H1 (cell line): Measurements from ENCODE around the gene CES3. TPM values are rescaled to one million over a fixed set of nuclear protein-coding genes. Genes with fewer than 3 reads are reported as not detected.
A peak's percentile ranks its signal among the peaks of the same experiment; 100 is the strongest.

Experiments
- CTCF ChIA-PET: fragments of 300-600 bp; sonication (Branson Sonifier 250); formaldehyde crosslinking; loops from one replicate; lab custom pipeline; 2021; ENCODE audit not compliant: partially characterized antibody; lab: Charles Lee
- POLR2A ChIA-PET: fragments of 300-600 bp; sonication (Branson Sonifier 250); formaldehyde crosslinking; loops from one replicate; lab custom pipeline; 2021; ENCODE audit warnings: inconsistent platforms; ENCODE audit not compliant: partially characterized antibody; lab: Charles Lee
- DNase-seq, 2 experiments: peaks; one replicate each; pipeline versions ENCODE4 v3.0.0 to v3.0.0-alpha.2; 2010 to 2022; ENCODE audit warnings: low spot score in 2 of 2, low read depth in 1 of 2, mixed read lengths in 1 of 2
- FAIRE-seq: peaks from 2 replicates; lab custom pipeline; 2011; peaks lifted over from hg19 to GRCh38; lab: Jason Lieb, UNC
- H2AFZ ChIP-seq: 2 replicates; pipeline ENCODE4 v1.8.1; 2012; ENCODE audit warnings: low read length, inconsistent platforms
- H2AK5ac ChIP-seq: 2 replicates; pipeline ENCODE4 v1.6.1; 2013; ENCODE audit warnings: low read depth, low read length
- H2BK120ac ChIP-seq: replicated peaks from 2 replicates; pipeline ENCODE3; 2013; ENCODE audit warnings: low read depth, low read length, inconsistent platforms
- H2BK12ac ChIP-seq: 2 replicates; pipeline ENCODE4 v1.6.1; 2013; ENCODE audit warnings: low read depth, low read length
- H2BK15ac ChIP-seq: 2 replicates; pipeline ENCODE4 v1.6.1; 2013; ENCODE audit warnings: low read length
- H2BK20ac ChIP-seq: 2 replicates; pipeline ENCODE4 v1.6.1; 2013; ENCODE audit warnings: low read length
- H2BK5ac ChIP-seq: 2 replicates; pipeline ENCODE4 v1.6.1; 2013; ENCODE audit warnings: low read depth, low read length
- H3K14ac ChIP-seq: 2 replicates; pipeline ENCODE4 v1.6.1; 2013; ENCODE audit warnings: inconsistent platforms; ENCODE audit not compliant: insufficient read length
- H3K18ac ChIP-seq: 2 replicates; pipeline ENCODE4 v1.6.1; 2013; ENCODE audit warnings: low read length; ENCODE audit errors: extremely low read depth
- H3K23ac ChIP-seq: 2 replicates; pipeline ENCODE4 v1.6.1; 2013; ENCODE audit warnings: inconsistent platforms; ENCODE audit not compliant: insufficient read length
- H3K23me2 ChIP-seq: 2 replicates; pipeline ENCODE4 v1.6.1; 2013; ENCODE audit warnings: low read depth, low read length
- H3K27ac ChIP-seq: 2 replicates; pipeline ENCODE4 v1.6.1; 2011; ENCODE audit warnings: low read depth, low read length, inconsistent platforms
- H3K27me3 ChIP-seq, 4 experiments: replicated peaks in 1 of 4; 1 replicate in 1 of 4; 2 replicates in 3 of 4; pipeline versions ENCODE4 v1.6.1 to v1.8.1; 2011 to 2013; ENCODE audit warnings: low read length in 3 of 4, mild to moderate bottlenecking in 3 of 4, inconsistent platforms in 2 of 4, mixed read lengths in 2 of 4, moderate library complexity in 1 of 4; ENCODE audit not compliant: control insufficient read depth in 3 of 4, insufficient read depth in 3 of 4; ENCODE audit errors: extremely low read depth in 1 of 4
- H3K36me3 ChIP-seq, 4 experiments: 2 replicates each; pipeline versions ENCODE4 v1.6.1 to v1.8.1; 2011 to 2013; ENCODE audit warnings: mild to moderate bottlenecking in 4 of 4, low read length in 3 of 4, moderate library complexity in 2 of 4, control low read depth in 1 of 4, inconsistent platforms in 1 of 4; ENCODE audit not compliant: insufficient read depth in 4 of 4, control insufficient read depth in 2 of 4
- H3K4ac ChIP-seq: replicated peaks from 2 replicates; pipeline ENCODE3; 2013; ENCODE audit warnings: low read length, low read depth, mixed read lengths, inconsistent platforms; ENCODE audit not compliant: insufficient read length
- H3K4me1 ChIP-seq, 4 experiments: replicated peaks in 1 of 4; 1 replicate in 1 of 4; 2 replicates in 3 of 4; pipeline versions ENCODE4 v1.6.1 to v1.8.1; 2011 to 2013; ENCODE audit warnings: low read length in 3 of 4, inconsistent platforms in 2 of 4, mixed read lengths in 1 of 4; ENCODE audit not compliant: insufficient read depth in 4 of 4, control insufficient read depth in 3 of 4
- H3K4me2 ChIP-seq, 2 experiments: 2 replicates each; pipeline versions ENCODE4 v1.6.1 to v1.8.1; 2011 to 2013; ENCODE audit warnings: low read depth in 2 of 2, low read length in 2 of 2, control low read depth in 1 of 2, inconsistent platforms in 1 of 2, mild to moderate bottlenecking in 1 of 2; ENCODE audit not compliant: insufficient read depth in 1 of 2
- H3K4me3 ChIP-seq, 4 experiments: fragments of 200-600, 300-600 bp in 1 of 4; sonication (generic), shearing (Covaris generic), sonication (Bioruptor Twin) in 1 of 4; 2 replicates each; pipeline versions ENCODE4 v1.5.1 to v1.8.1; 2011 to 2016; ENCODE audit warnings: low read length in 4 of 4, low read depth in 3 of 4, control low read depth in 2 of 4, inconsistent platforms in 2 of 4, mild to moderate bottlenecking in 2 of 4, mixed read lengths in 1 of 4, moderate library complexity in 1 of 4; ENCODE audit not compliant: insufficient read depth in 2 of 4; ENCODE audit errors: extremely low read depth in 1 of 4
- H3K56ac ChIP-seq: replicated peaks from 2 replicates; pipeline ENCODE3; 2013; ENCODE audit warnings: low read depth, mild to moderate bottlenecking, mixed read lengths, low read length, inconsistent platforms; ENCODE audit not compliant: insufficient read length
- H3K79me1 ChIP-seq: 2 replicates; pipeline ENCODE4 v1.6.1; 2013; ENCODE audit warnings: low read depth, low read length, control low read depth
- H3K79me2 ChIP-seq, 2 experiments: 2 replicates each; pipeline versions ENCODE4 v1.6.1 to v1.8.1; 2012 to 2013; ENCODE audit warnings: low read length in 2 of 2, mild to moderate bottlenecking in 2 of 2, inconsistent platforms in 1 of 2; ENCODE audit not compliant: insufficient read depth in 2 of 2, control insufficient read depth in 1 of 2
- H3K9ac ChIP-seq, 4 experiments: replicated peaks in 1 of 4; 1 replicate in 1 of 4; 2 replicates in 3 of 4; pipeline versions ENCODE4 v1.6.1 to v1.8.1; 2011 to 2013; ENCODE audit warnings: low read depth in 3 of 4, low read length in 3 of 4, control low read depth in 2 of 4, mild to moderate bottlenecking in 2 of 4, moderate library complexity in 2 of 4, inconsistent platforms in 1 of 4; ENCODE audit errors: extremely low read depth in 1 of 4
- H3K9me3 ChIP-seq, 2 experiments: 2 replicates each; pipeline versions ENCODE4 v1.6.1 to v1.8.1; 2012 to 2013; ENCODE audit warnings: mild to moderate bottlenecking in 2 of 2, moderate library complexity in 2 of 2, control low read depth in 1 of 2, inconsistent platforms in 1 of 2, low read depth in 1 of 2, low read length in 1 of 2, mixed read lengths in 1 of 2; ENCODE audit not compliant: insufficient read depth in 2 of 2
- H4K20me1 ChIP-seq, 2 experiments: replicated peaks in 1 of 2; 2 replicates each; pipeline versions ENCODE3 to v1.8.1; 2011 to 2013; ENCODE audit warnings: inconsistent platforms in 2 of 2, low read length in 2 of 2, mild to moderate bottlenecking in 1 of 2; ENCODE audit not compliant: insufficient read depth in 2 of 2, control insufficient read depth in 1 of 2
- H4K5ac ChIP-seq: 2 replicates; pipeline ENCODE4 v1.6.1; 2013; ENCODE audit warnings: low read length, low read depth, mixed read lengths, inconsistent platforms; ENCODE audit not compliant: insufficient read length
- H4K8ac ChIP-seq: 2 replicates; pipeline ENCODE4 v1.8.0; 2013; ENCODE audit warnings: mild to moderate bottlenecking, moderate library complexity, low read length, inconsistent platforms; ENCODE audit not compliant: insufficient read depth; ENCODE audit errors: extremely low read depth
- H4K91ac ChIP-seq: replicated peaks from 2 replicates; pipeline ENCODE3; 2013; ENCODE audit warnings: low read length, mixed read lengths, inconsistent platforms; ENCODE audit not compliant: insufficient read length
- CBX8 ChIP-seq: fragments of 300-800, 300-1000 bp; sonication (generic); IDR thresholded peaks from 2 replicates; pipeline ENCODE4 v1.7.1; 2016; ENCODE audit warnings: low read depth, low read length, borderline replicate concordance
- EZH2 ChIP-seq: fragments of 200-600 bp; sonication (generic); IDR thresholded peaks from 2 replicates; pipeline ENCODE4 v1.7.1; 2012; ENCODE audit warnings: low read depth, mild to moderate bottlenecking, moderate library complexity, low read length, inconsistent platforms; ENCODE audit not compliant: severe bottlenecking
- GABPA ChIP-seq: IDR thresholded peaks from 2 replicates; pipeline ENCODE4 v1.6.1; 2011; ENCODE audit warnings: mild to moderate bottlenecking, low read length, moderate library complexity, borderline replicate concordance; ENCODE audit not compliant: insufficient read depth
- KDM4A ChIP-seq: IDR thresholded peaks from one replicate; pipeline ENCODE4 v1.7.1; 2012; ENCODE audit warnings: low read depth, mild to moderate bottlenecking, moderate library complexity, low read length, inconsistent platforms; ENCODE audit not compliant: severe bottlenecking
- RAD21 ChIP-seq, 2 experiments: IDR thresholded peaks in 1 of 2; conservative IDR thresholded peaks in 1 of 2; 2 replicates each; pipeline ENCODE4 v1.6.1; 2011; ENCODE audit warnings: low read depth in 2 of 2, low read length in 2 of 2, improper control_type of control experiment in 1 of 2, inconsistent platforms in 1 of 2, mild to moderate bottlenecking in 1 of 2, moderate library complexity in 1 of 2
- SUZ12 ChIP-seq: fragments of 200-600 bp; sonication (generic); IDR thresholded peaks from 2 replicates; pipeline ENCODE4 v1.6.1; 2012; ENCODE audit warnings: mild to moderate bottlenecking, inconsistent platforms, low read length, moderate library complexity, mixed read lengths
- WGBS, 2 experiments: shearing (Covaris generic) in 1 of 2; methylation state at CpG; one replicate each; pipeline versions ENCODE4 v1.1.6 to v1.1.7; 2013 to 2015; ENCODE audit warnings: low lambda C conversion rate in 2 of 2, mixed read lengths in 2 of 2, inconsistent platforms in 1 of 2, low coverage in 1 of 2, missing lambda C conversion rate in 1 of 2; ENCODE audit not compliant: insufficient replicate concordance in 2 of 2, insufficient coverage in 1 of 2, insufficient read length in 1 of 2; ENCODE audit errors: extremely low coverage in 1 of 2, missing lambda C conversion rate in 1 of 2; 5-methylcytosine and 5-hydroxymethylcytosine counted together
- polyA plus RNA-seq, 7 experiments: library from polyadenylated mRNA; depleted of rRNA in 3 of 7; stranded (reverse) in 5 of 7; unstranded in 2 of 7; fragments of >200 nt in 5 of 7; fragments of 200-250 nt in 2 of 7; gene quantifications; 1 replicate in 5 of 7; 2 replicates in 1 of 7; 4 replicates in 1 of 7; pipeline versions ENCODE4 v1.2.1 to v1.2.3, GENCODE V29; 2011 to 2013; ENCODE audit warnings: missing spikeins in 2 of 7, mixed read lengths in 2 of 7
- total RNA-seq: library from RNA; stranded (reverse); fragmentation: NEBNext Ultra II Directional; extraction: Animal tissue kit (Norgen Biotek cat#: 25700); gene quantifications from 2 replicates; pipeline ENCODE4 v1.2.1, GENCODE V29; 2021
- TF ChIP-seq, protein P1 (sequence below): IDR thresholded peaks from 2 replicates; pipeline ENCODE4 v1.6.1; 2012; ENCODE audit warnings: inconsistent platforms

CES3 gene
- total and polyA plus RNA-seq, 2 of the 8 experiments (the other 6 are each of a cell fraction or from before 2014, with no cell fraction given): 1.6 to 2.2 TPM

DNA sequence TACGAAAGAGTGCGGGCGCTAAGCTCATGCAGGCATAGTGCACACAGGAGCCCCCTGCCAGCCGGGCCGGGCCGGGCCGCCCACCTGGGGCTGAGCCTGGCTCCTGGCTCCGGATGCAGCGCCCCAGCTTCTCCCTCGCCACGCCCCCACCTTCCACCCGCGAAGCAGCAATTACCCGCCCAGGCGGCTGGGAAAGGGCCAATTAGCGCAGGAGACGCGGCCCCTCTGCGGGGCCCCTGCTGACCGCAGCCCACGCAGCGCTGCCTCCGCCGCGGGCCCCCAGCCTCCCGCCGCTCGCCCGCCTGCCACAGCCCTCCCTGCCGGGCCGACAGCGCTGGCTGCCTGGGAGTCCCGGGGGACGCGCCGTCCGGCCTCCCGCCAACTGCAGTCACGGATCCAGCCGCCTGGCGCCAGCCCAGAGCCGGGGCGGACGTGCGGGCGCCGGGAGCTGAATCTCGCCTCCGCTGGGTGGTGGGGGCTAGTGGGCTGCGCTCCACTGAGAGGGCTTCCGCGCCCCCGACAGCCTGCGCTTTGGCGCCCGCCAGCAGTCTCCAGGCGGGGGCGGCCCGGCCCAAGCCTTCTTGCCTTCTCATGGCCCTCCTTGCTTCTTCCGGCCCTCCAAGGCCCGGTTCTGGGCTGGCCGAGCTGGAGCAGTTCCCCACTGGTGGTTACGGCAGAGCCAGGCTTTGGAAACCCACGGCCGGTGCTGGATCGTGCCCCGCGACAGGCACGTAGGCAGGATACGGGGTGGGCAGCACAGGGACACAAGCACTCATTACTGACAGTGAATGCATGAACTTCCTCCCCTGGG, 53.0 kb downstream of the CES3 start:
- ChIA-PET POLR2A (interaction anchor here (1.3 to 1.4 kb wide), 3 partner anchors 11 to 88 kb away, joined by 4 read pairs; no protein-coding TSS in a partner anchor), CTCF (interaction anchor here (0.7 to 10.2 kb wide), 32 partner anchors 8 to 272 kb away, joined by 3 to 89 read pairs (median 4); partner anchors contain the start of genes CES3, ELMO3 and NOL3)
- Histone ChIP-seq H3K9me3 (no peaks in the 10 kb centered on the region), H3K18ac (no peak overlapping the region), H2BK12ac (no peak overlapping the region; the same call in 1 of the 2 replicates), H3K79me2 (no peaks in the 10 kb centered on the region), H2AK5ac (no peak overlapping the region), H3K4me2 (peak overlapping the region; percentile 62 to 77), H3K9ac (no peak overlapping the region), H3K4ac (no peak overlapping the region), H3K36me3 (no peaks in the 10 kb centered on the region), H3K4me3 (peak overlapping the region; percentile 21 to 61 (median 40)), H2BK5ac (no peak overlapping the region; the same call in 1 of the 2 replicates), H3K23me2 (peaks cover 11% of the 10 kb centered on the region; the same call in 1 of the 2 replicates), H3K27me3 (peaks cover 16 to 37% (median 29%) of the 10 kb centered on the region in 4 experiments), H3K56ac (no peak overlapping the region), H3K4me1 (peaks cover 0 to 6% (median 4%) of the 10 kb centered on the region in 4 experiments; a peak in 4 of 7 replicates), H4K91ac (no peak overlapping the region), H2BK120ac (no peak overlapping the region), H4K8ac (peak overlapping the region; percentile 45), H4K20me1 (no peaks in the 10 kb centered on the region), H3K79me1 (no peaks in the 10 kb centered on the region), H2BK15ac (no peak overlapping the region; the same call in 1 of the 2 replicates), H4K5ac (no peak overlapping the region), H2BK20ac (no peak overlapping the region), H3K23ac (no peak overlapping the region), H2AFZ (no peak overlapping the region), H3K27ac (no peak overlapping the region), H3K14ac (no peak overlapping the region)
- FAIRE-seq: no peak
- DNase-seq: peak in 1 of 2 experiments; percentile 74
- 8% methylated on average over 49 of the region's 70 CpGs; no CpG with 5 or more reads in 1 of the 2 experiments for WGBS, 2 experiments
- TF ChIP-seq GABPA: 0 out of 2 replicates have a peak, but pooled peaks have one; percentile 8
- TF ChIP-seq SUZ12: peak; percentile 82
- TF ChIP-seq KDM4A: peak; percentile 91
- TF ChIP-seq RAD21 (IDR thresholded peaks at IDR 0.05 in 1 of 2, conservative IDR thresholded peaks at IDR 0.05 in 1 of 2; ENCODE audit: low read depth in 2 of 2, low read length in 2 of 2): peak in 1 of 2 experiments; percentile 30; a peak in 3 of 4 replicates
- no peak for TF ChIP-seq CBX8
- TF ChIP-seq, protein P1, sequence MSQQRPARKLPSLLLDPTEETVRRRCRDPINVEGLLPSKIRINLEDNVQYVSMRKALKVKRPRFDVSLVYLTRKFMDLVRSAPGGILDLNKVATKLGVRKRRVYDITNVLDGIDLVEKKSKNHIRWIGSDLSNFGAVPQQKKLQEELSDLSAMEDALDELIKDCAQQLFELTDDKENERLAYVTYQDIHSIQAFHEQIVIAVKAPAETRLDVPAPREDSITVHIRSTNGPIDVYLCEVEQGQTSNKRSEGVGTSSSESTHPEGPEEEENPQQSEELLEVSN: 0 out of 2 replicates have a peak, but pooled peaks have one; percentile 32
- TF ChIP-seq EZH2: peak; percentile 60
